Fibroblast of pulmonary artery (primary cell): ENCODE results near the gene OR2A5.

Source experiments
- DNase-seq: peaks from one replicate; pipeline ENCODE4 v3.0.0-alpha.2; 2010; ENCODE audit warnings: low read depth
- H3K4me3 ChIP-seq: replicated peaks from 2 replicates; pipeline ENCODE4 v1.5.1; 2011; ENCODE audit warnings: low read depth, mild to moderate bottlenecking, control low read depth, low read length, moderate library complexity
- TF ChIP-seq, protein P1 (sequence below): IDR thresholded peaks from 2 replicates; pipeline ENCODE4 v1.5.1; 2011; ENCODE audit warnings: mild to moderate bottlenecking, control low read depth, low read length, inconsistent platforms; ENCODE audit errors: missing control alignments

Gene OR2A5

DNA sequence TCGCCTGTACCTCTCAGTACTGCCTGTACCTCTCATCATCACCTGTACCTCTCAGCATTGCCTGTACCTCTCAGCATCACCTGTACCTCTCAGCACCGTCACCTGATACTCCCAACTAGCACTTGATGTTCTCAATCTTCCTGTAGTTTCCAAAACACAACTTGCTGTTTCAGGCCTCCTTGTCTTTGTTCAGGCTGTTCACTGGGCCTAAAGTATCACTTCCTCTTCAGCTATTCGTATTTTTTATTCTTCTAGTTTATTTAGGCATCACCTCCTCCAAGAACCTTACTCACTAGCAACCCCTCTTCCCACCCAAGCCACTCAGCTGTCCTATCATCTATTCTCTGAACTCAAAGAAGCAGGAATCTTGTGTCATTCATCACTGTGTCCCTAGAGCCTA lies 24.5 kb upstream of the OR2A5 start:
- TF ChIP-seq, protein P1, sequence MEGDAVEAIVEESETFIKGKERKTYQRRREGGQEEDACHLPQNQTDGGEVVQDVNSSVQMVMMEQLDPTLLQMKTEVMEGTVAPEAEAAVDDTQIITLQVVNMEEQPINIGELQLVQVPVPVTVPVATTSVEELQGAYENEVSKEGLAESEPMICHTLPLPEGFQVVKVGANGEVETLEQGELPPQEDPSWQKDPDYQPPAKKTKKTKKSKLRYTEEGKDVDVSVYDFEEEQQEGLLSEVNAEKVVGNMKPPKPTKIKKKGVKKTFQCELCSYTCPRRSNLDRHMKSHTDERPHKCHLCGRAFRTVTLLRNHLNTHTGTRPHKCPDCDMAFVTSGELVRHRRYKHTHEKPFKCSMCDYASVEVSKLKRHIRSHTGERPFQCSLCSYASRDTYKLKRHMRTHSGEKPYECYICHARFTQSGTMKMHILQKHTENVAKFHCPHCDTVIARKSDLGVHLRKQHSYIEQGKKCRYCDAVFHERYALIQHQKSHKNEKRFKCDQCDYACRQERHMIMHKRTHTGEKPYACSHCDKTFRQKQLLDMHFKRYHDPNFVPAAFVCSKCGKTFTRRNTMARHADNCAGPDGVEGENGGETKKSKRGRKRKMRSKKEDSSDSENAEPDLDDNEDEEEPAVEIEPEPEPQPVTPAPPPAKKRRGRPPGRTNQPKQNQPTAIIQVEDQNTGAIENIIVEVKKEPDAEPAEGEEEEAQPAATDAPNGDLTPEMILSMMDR = no peak
- DNase-seq = no peak
- H3K4me3 ChIP-seq = no peak overlapping the region

DNA sequence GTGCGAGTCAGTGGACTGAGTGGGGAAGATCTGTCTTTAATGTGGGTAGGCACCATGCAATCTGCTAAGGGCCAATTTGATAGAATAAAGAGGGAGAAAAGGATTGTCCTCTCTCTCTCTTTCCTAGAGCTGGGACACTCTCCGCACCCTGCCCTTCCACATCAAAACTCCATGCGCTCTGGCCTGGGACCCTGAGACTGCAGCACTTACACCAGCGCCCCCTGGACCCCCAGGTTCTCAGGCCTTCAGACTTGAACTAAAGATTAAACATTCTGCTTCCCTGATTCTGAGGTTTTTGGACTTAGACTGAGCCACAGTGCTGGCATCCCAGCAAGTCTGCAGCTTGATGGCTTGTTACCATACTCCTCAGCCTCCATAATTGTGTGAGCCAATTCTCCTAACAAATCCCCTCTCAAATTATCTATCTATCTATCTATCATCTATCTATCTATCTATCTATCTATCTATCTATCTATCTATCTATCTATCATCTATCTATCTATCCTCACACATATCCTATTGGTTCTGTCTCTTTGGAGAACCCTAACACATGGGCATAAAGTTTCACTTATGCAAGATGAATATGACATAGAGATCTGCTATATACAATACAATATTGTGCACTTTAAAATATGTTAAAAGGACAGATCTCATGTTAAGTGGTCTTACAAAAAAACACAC lies 22.4 kb upstream of the OR2A5 start:
- no peak overlapping the region for H3K4me3 ChIP-seq
- DNase-seq = no peak
- TF ChIP-seq, protein P1 = no peak

DNA sequence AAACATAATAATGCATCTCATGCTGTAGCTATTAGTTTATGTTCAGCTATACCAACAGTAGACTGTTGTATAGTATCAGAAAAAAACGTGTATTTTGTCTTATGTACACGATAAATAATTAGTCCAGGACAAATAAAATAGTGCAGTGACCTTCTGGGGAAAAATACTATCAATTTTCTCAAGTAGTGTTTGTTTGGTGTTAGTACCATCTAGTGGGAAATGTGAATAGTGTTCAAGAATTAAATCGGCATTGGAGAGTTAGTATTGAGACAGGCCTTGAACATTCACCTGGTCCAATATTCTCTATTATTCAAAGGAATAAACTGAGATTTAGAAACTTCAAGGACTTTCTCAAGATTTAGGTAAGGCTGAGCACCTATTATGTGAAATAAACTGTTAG lies 21.7 kb upstream of the OR2A5 start:
- TF ChIP-seq, protein P1 = peak; percentile 59
- DNase-seq = peak; percentile 76
- no peak overlapping the region for H3K4me3 ChIP-seq

DNA sequence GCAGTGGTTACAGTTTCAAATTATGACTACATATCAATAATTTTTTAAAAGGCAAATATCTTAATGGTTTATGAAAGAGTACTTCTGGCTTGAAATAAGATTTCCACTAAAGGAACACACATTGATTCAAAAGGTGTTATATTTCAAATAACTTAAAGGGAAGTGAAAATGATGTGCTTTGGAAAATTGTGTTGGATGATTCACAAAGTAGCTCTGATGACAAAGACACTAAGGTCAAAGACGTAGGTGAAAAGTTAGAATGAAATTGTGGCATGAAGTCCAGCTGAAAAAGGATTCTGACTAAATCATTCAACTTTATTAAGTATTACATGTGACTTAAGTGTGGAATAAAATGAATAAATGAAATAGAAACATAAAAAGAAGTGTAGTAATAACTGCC lies 20.8 kb upstream of the OR2A5 start:
- peak; percentile 35 for DNase-seq

DNA sequence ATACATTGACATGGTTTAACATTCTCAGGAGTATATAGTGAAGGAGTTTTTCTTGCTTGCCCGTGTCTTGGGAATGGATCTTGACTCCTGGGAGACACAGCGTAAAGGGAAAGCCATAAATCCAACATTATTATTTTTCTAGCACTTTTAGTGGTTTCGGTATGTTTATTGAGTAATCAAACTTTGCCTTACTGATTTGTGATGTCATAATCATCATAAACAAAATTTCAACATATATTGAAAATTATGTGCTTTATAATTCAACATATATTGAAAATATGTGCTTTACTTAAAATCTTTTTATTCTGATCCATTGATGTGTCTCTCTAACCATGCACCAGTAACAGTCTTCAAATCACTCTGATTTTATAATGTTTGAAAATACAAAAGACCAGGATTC lies 20.2 kb upstream of the OR2A5 start:
- no peak for DNase-seq
- no peak overlapping the region for H3K4me3 ChIP-seq
- TF ChIP-seq, protein P1 = no peak

More for the DNA sequence above, 20.8 kb upstream of the OR2A5 start:
- TF ChIP-seq, protein P1 = no peak
- no peak overlapping the region for H3K4me3 ChIP-seq

DNA sequence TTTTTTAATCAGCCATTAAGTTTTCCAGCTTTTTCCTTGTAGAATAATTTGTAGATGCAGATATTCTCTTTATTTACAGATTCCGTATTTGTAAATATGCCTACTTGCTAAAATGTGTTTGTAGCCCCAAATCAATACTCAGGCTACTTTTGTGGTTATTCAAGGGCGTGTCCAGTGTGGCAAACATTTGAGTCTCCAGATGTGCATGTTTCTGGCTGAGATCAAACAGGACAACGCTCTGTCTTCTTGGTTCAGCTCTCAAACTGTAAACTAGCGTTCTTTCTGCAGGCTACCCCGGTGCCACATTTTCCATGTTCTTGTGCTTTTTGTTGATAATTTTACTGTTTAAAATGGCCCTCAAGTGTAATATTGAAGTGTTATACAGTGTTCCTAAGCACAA lies 16.2 kb upstream of the OR2A5 start:
- no peak for DNase-seq
- H3K4me3 ChIP-seq = no peak overlapping the region
- TF ChIP-seq, protein P1 = no peak
